ENCODE data around the gene ZNF287.

- peak; percentile 94 for TF ChIP-seq ZNF121 (CRISPR knock-in tag; IDR thresholded peaks at IDR 0.05)
- no peak for TF ChIP-seq ZBTB43 (CRISPR knock-in tag; IDR thresholded peaks at IDR 0.05)
- TF ChIP-seq MAX (CRISPR knock-in tag; IDR thresholded peaks at IDR 0.05) = peak; percentile 79
Observed at GRCh38 chr17:16584273-16584995, 15.4 kb upstream of the ZNF287 start.

Data from WTC11 (cell line).